Right atrium auricular region (tissue), 2 donors: ENCODE measurements around the gene VIPR2. TPM values are rescaled to one million over a fixed set of nuclear protein-coding genes. Genes with fewer than 3 reads are reported as not detected.
A peak's percentile ranks its signal among the peaks of the same experiment; 100 is the strongest.

Experiments used
- DNase-seq: peaks from one replicate; pipeline ENCODE4 v3.0.0-alpha.2; 2019; ENCODE audit warnings: low spot score
- H3K27ac ChIP-seq, 2 donors: fragments of 200-600 bp; sonication (generic); 1 replicate in 1 of 2; 2 replicates in 1 of 2; pipeline ENCODE4 v1.5.1; 2016 to 2019
- H3K27me3 ChIP-seq, 2 donors: fragments of 200-600 bp; sonication (generic); one replicate each; pipeline versions ENCODE4 v1.5.1 to v1.6.0; 2017 to 2019
- H3K36me3 ChIP-seq: fragments of 200-600 bp; sonication (generic); one replicate; pipeline ENCODE4 v1.5.1; 2016
- H3K4me1 ChIP-seq, 2 donors: fragments of 200-600 bp; sonication (generic); one replicate each; pipeline versions ENCODE4 v1.5.1 to v1.6.0; 2017 to 2019
- H3K4me3 ChIP-seq, 2 donors: fragments of 200-600 bp; sonication (generic); 1 replicate in 1 of 2; 2 replicates in 1 of 2; pipeline ENCODE4 v1.5.1; 2017 to 2019; ENCODE audit warnings: mild to moderate bottlenecking in 1 of 2, moderate library complexity in 1 of 2
- H3K9me3 ChIP-seq, 2 donors: fragments of 200-600 bp; sonication (generic); one replicate each; pipeline ENCODE4 v1.5.1; 2019
- CTCF ChIP-seq, 2 donors: fragments of 200-600 bp; sonication (generic); IDR thresholded peaks; one replicate each; pipeline ENCODE4 v1.5.1; 2019; ENCODE audit warnings: antibody characterized with exemption in 2 of 2
- total RNA-seq, 2 donors: library from RNA; depleted of rRNA; stranded (reverse); fragments of >200 nt; gene quantifications; one replicate each; pipeline ENCODE4 v1.1.0, GENCODE V29; 2016

Gene VIPR2
- total RNA-seq, 2 donors from 2014 or later, result 3.8 to 13.4 TPM

GRCh38 chr7:158997471-158997870 is 147.2 kb downstream of the VIPR2 start:
- TF ChIP-seq CTCF (IDR thresholded peaks at IDR 0.05), result no peak
- H3K36me3 ChIP-seq, result no peaks in the 10 kb centered on the region
- no peak overlapping the region for H3K4me3 ChIP-seq
- H3K4me1 ChIP-seq, result no peaks in the 10 kb centered on the region
- H3K27me3 ChIP-seq, result no peaks in the 10 kb centered on the region
- peaks cover 0 to 8% of the 10 kb centered on the region in 2 donors for H3K9me3 ChIP-seq
- H3K27ac ChIP-seq, result no peak overlapping the region
- DNase-seq, result no peak

- no peak for DNase-seq
- H3K36me3 ChIP-seq, result no peaks in the 10 kb centered on the region
- H3K4me1 ChIP-seq, result no peaks in the 10 kb centered on the region
- peaks cover 0 to 8% of the 10 kb centered on the region in 2 donors for H3K9me3 ChIP-seq
- no peaks in the 10 kb centered on the region for H3K27me3 ChIP-seq
- H3K4me3 ChIP-seq, result peak overlapping the region in 1 of 2 donors; percentile 17
- no peak for TF ChIP-seq CTCF (IDR thresholded peaks at IDR 0.05)
- no peak overlapping the region for H3K27ac ChIP-seq
Observed at GRCh38 chr7:158997110-158997453, 147.6 kb downstream of the VIPR2 start.

- Histone ChIP-seq H3K36me3 (no peaks in the 10 kb centered on the region), H3K9me3 (peaks cover 0 to 8% of the 10 kb centered on the region in 2 donors), H3K4me3 (no peak overlapping the region), H3K27ac (no peak overlapping the region), H3K27me3 (no peaks in the 10 kb centered on the region), H3K4me1 (no peaks in the 10 kb centered on the region)
- TF ChIP-seq CTCF (IDR thresholded peaks at IDR 0.05), result no peak
- DNase-seq, result no peak
Observed at GRCh38 chr7:158996214-158997109, 148.2 kb downstream of the VIPR2 start.

GRCh38 chr7:158995514-158995913 is 149.2 kb downstream of the VIPR2 start:
- Histone ChIP-seq H3K27me3 (no peaks in the 10 kb centered on the region), H3K36me3 (no peaks in the 10 kb centered on the region), H3K4me3 (no peak overlapping the region), H3K27ac (no peak overlapping the region), H3K4me1 (no peaks in the 10 kb centered on the region), H3K9me3 (peaks cover 0 to 8% of the 10 kb centered on the region in 2 donors)
- no peak for TF ChIP-seq CTCF (IDR thresholded peaks at IDR 0.05)
- no peak for DNase-seq

- H3K9me3 ChIP-seq, result peaks cover 0 to 8% of the 10 kb centered on the region in 2 donors
- no peak overlapping the region for H3K27ac ChIP-seq
- TF ChIP-seq CTCF (IDR thresholded peaks at IDR 0.05), result no peak
- H3K4me1 ChIP-seq, result no peaks in the 10 kb centered on the region
- no peaks in the 10 kb centered on the region for H3K27me3 ChIP-seq
- no peak for DNase-seq
- H3K4me3 ChIP-seq, result no peak overlapping the region
- H3K36me3 ChIP-seq, result no peaks in the 10 kb centered on the region
Observed at GRCh38 chr7:158994687-158995086, 150.0 kb downstream of the VIPR2 start.
